Psoas muscle (tissue), 8 donors: ENCODE measurements around the gene E2F3. TPM values are rescaled to one million over a fixed set of nuclear protein-coding genes. Genes with fewer than 3 reads are reported as not detected.

Source experiments
- ATAC-seq, 4 donors: fragments of 200-7000 bp; cut with Tn5 transposase; one replicate each; pipeline ENCODE4 v1.9.1; 2020; ENCODE audit warnings: moderate library complexity in 3 of 4, mild to moderate bottlenecking in 2 of 4
- DNase-seq, 2 donors: peaks; one replicate each; pipeline ENCODE4 v3.0.0-alpha.2; 2020
- H3K27ac ChIP-seq: fragments of 200-600 bp; one replicate; pipeline ENCODE4 v1.8.0; 2022
- H3K27me3 ChIP-seq, 3 donors: fragments of 200-600 bp in 1 of 3; one replicate each; pipeline versions ENCODE4 v1.6.1 to v1.8.0; 2013 to 2022; ENCODE audit warnings: low read length in 2 of 3, mild to moderate bottlenecking in 2 of 3, moderate library complexity in 1 of 3; ENCODE audit not compliant: insufficient read depth in 3 of 3
- H3K36me3 ChIP-seq, 2 donors: fragments of 200-600 bp in 1 of 2; one replicate each; pipeline versions ENCODE4 v1.6.1 to v1.8.0; 2013 to 2022; ENCODE audit warnings: low read depth in 1 of 2, mild to moderate bottlenecking in 1 of 2, moderate library complexity in 1 of 2; ENCODE audit not compliant: insufficient read depth in 1 of 2
- H3K4me1 ChIP-seq: fragments of 200-600 bp; one replicate; pipeline ENCODE4 v1.8.0; 2022
- H3K4me3 ChIP-seq: fragments of 200-600 bp; one replicate; pipeline ENCODE4 v1.8.0; 2022; ENCODE audit warnings: mild to moderate bottlenecking
- H3K9me3 ChIP-seq: fragments of 200-600 bp; one replicate; pipeline ENCODE4 v1.8.0; 2022
- WGBS, 3 donors: extraction: QIAGEN DNeasy Blood & Tissue Kit; methylation state at CpG; one replicate each; pipeline versions ENCODE4 v1.1.6 to v1.1.7; 2013; 5-methylcytosine and 5-hydroxymethylcytosine counted together
- intact Hi-C, 2 donors: fragments of 100-400 bp; cut with DNase I; formaldehyde crosslinking; loops; one replicate each; pipeline versions ENCODE4 v1.11.0 to v1.14.2; 2022
- polyA plus RNA-seq, 3 donors: library from polyadenylated mRNA; stranded (reverse); fragments of 200-250 nt; gene quantifications; one replicate each; pipeline ENCODE4 v1.2.3, GENCODE V29; 2013
- total RNA-seq, 4 donors: library from RNA; stranded (reverse); fragmentation: NEBNext Ultra II Directional in 2 of 4; extraction: Animal tissue kit (Norgen Biotek cat#: 25700) in 2 of 4; gene quantifications; one replicate each; pipeline versions ENCODE4 v1.2.1 to v1.2.4, GENCODE V29; 2021 to 2023
- TF ChIP-seq, protein P1 (sequence below): fragments of 200-600 bp; IDR thresholded peaks from one replicate; pipeline ENCODE4 v1.8.0; 2022; ENCODE audit warnings: antibody characterized with exemption
- donor health status: healthy with polysubstance abuse.
- donor health status: DM: no; HTN: no; CAD: no; lungs with moderate emphysema.
- donor health status: Bipolar disorder and iron deficiency.
- donor health status: healthy.
- donor health status: DM: yes; HTN: yes; CAD: no.
- donor health status: DM: no; HTN: no; CAD: no.
- donor health status: DM: no; HTN: no; CAD: no.
- donor health status: DM: yes; HTN: yes; CAD: no.

E2F3 gene
- total and polyA plus RNA-seq, 7 donors, result 4.8 to 16.8 (median 15.3) TPM

DNA sequence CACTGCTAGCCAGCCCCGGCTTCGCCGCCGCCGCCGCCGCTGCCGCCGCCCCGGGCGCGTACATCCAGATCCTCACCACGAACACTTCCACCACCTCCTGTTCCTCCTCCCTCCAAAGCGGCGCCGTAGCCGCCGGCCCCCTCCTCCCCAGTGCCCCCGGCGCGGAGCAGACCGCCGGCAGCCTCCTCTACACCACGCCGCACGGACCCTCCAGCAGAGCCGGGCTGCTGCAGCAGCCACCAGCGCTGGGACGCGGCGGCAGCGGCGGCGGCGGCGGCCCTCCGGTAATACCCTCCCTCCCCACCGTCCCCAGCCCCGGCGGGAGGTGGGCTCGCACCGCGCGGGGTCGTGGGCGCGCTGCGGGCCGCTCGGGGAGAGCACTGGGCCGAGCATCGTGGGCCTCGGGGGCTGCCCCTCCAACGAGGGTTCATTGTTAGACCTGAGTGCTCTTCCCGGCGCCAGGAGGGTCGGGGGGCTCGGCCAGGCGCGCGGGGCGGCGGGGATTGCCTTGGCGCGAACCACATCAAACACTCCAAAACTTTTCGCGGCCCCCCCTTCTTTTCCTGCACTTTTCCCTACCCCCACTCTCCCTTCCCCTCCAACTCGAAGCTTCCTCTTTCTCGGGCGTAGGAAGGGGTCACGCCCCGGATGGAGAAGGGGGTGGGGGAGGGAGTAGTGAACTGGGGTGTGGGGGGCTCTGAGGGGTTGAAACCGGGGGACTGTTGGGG lies 827 bp downstream of the E2F3 start:
- intact Hi-C loops, result loop anchor here (5.0 kb wide), 2 partner anchors 110 to 130 kb away; partner anchors contain the start of gene CDKAL1 (in 2 of the 2)
- H3K4me1 ChIP-seq, result peaks cover 9% of the 10 kb centered on the region
- H3K9me3 ChIP-seq, result no peaks in the 10 kb centered on the region
- TF ChIP-seq, protein P1, sequence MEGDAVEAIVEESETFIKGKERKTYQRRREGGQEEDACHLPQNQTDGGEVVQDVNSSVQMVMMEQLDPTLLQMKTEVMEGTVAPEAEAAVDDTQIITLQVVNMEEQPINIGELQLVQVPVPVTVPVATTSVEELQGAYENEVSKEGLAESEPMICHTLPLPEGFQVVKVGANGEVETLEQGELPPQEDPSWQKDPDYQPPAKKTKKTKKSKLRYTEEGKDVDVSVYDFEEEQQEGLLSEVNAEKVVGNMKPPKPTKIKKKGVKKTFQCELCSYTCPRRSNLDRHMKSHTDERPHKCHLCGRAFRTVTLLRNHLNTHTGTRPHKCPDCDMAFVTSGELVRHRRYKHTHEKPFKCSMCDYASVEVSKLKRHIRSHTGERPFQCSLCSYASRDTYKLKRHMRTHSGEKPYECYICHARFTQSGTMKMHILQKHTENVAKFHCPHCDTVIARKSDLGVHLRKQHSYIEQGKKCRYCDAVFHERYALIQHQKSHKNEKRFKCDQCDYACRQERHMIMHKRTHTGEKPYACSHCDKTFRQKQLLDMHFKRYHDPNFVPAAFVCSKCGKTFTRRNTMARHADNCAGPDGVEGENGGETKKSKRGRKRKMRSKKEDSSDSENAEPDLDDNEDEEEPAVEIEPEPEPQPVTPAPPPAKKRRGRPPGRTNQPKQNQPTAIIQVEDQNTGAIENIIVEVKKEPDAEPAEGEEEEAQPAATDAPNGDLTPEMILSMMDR, result no peak
- H3K27me3 ChIP-seq, result no peaks in the 10 kb centered on the region
- 1% methylated on average over 21 to 73 of the region's 73 CpGs for WGBS, 3 donors
- H3K4me3 ChIP-seq, result peak overlapping the region; percentile 84
- peak overlapping the region; percentile 87 for H3K27ac ChIP-seq
- H3K36me3 ChIP-seq, result peaks cover 0 to 8% of the 10 kb centered on the region in 2 donors
- no peak for ATAC-seq
- peak; percentile 40 to 65 for DNase-seq

DNA sequence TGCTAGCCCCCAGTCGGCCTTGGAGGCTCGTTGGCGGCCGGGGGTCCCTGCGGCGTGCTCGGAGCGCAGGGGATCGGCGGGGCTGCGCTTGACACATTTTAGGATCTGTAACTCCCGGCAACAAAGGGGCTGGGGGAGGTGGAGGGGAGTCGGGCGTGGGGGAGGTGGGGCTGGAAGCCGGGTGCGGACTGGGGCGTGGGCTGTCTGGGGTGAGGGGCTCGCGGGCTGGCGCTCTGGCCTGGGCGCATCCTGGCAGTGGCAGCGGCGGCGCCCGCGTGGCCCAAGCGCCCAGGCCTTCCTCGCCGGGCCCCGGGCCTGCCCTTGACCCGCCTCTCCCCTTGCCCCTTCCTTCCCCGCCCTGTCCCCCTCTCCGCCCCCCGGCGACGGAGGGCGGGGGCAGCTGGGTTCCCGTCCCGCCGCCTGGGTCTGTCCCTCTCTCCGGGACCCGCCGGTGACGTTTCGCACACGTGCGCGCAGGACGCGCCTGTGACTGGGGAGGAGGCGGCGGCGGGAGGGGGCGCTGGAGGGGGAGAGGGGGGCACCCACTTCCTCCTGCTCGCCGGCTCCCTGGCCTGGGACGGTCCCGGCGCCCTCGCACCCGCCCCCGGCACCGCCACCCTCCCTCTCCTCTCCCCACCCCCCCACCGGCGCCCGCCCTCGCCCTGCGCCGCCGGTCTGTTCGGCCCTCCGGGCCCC lies 1.5 kb downstream of the E2F3 start:
- TF ChIP-seq, protein P1, result no peak
- WGBS, 3 donors, result 0 to 1% (median 1%) methylated on average over 19 to 69 of the region's 72 CpGs

DNA sequence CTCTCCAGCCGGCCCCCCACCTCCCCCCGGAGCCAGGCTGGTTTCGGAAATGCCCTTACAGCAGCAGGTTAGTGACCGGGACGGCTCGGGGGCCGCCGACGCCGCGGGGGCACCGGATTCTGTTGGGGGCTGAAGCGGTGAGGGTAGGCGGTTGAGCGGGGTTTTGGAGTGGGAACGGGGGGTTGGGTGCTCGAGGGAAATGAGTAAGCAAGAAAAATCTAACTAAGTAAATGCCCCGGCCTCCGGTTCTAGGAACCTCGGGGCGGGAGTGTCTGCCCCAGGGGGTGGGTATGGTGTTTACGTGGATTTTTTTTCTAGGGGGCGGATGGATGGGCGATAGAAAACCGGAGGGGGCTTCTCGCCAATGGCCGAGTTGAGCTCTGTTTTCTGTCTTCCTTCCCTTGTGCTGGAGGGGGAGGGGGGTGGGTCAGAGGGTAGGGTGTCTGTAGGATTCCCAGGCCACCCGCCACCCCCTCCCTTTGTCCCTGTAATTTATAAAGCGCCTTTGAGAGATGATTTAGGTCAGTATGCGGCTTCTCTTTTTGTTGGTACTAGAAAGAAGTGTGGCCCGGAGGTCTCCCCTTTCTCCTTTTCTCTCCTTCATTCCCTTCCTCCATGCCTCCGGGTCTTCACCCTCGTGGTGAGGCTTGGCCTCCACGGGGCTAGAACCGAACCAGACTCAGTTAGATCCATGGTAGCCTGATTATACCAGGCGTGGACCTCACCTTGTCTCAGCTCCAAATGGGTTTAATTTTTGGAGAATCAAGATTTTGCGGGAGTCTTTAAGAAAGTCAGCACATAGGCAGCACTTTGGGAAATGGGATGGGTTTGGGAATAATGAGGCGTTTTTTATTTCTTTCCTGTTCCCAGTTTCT lies 2.3 kb downstream of the E2F3 start:
- TF ChIP-seq, protein P1, result no peak
- ATAC-seq (no peak), DNase-seq (peak in 1 of 2 donors; percentile 21)
- peaks cover 0 to 8% of the 10 kb centered on the region in 2 donors for H3K36me3 ChIP-seq
- H3K4me1 ChIP-seq, result peaks cover 13% of the 10 kb centered on the region
- no peaks in the 10 kb centered on the region for H3K9me3 ChIP-seq
- H3K27ac ChIP-seq, result peak overlapping the region; percentile 87
- H3K4me3 ChIP-seq, result peak overlapping the region; percentile 84
- intact Hi-C loops, result loop anchor here (5.0 kb wide), 2 partner anchors 112 to 128 kb away; partner anchors contain the start of gene CDKAL1 (in 2 of the 2)
- H3K27me3 ChIP-seq, result no peaks in the 10 kb centered on the region
- WGBS, 3 donors, result 1 to 3% (median 1%) methylated on average over 29 to 38 of the region's 38 CpGs

More for the DNA sequence above, 1.5 kb downstream of the E2F3 start:
- Histone ChIP-seq H3K4me1 (peaks cover 9% of the 10 kb centered on the region), H3K4me3 (peak overlapping the region; percentile 84), H3K27me3 (no peaks in the 10 kb centered on the region), H3K36me3 (peaks cover 0 to 8% of the 10 kb centered on the region in 2 donors), H3K27ac (peak overlapping the region; percentile 87), H3K9me3 (no peaks in the 10 kb centered on the region)
- DNase-seq (peak; percentile 89 to 94), ATAC-seq (peak; percentile 67 to 73 (median 70))
- intact Hi-C loops, result loop anchor here (5.0 kb wide), 2 partner anchors 111 to 129 kb away; partner anchors contain the start of gene CDKAL1 (in 2 of the 2)

DNA sequence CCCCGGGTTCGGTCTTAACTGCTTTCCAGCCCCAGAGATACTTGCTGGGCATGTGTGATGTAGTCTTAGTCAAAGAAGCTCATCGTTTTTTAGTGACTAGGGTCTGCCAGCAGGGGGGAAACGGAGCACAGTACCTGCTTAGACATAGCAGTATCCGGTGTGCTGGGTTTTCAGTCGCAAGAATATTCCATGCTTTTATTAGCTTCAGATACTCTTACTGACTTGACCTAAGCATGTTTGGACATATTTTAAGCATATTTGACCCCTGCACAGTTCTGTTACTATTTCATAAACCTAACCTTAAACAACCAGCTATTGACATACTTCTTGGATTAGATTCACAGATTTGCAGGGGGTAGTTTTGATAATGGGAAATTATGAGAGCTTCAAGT lies 3.0 kb downstream of the E2F3 start:
- H3K27ac ChIP-seq, result peak overlapping the region; percentile 87
- TF ChIP-seq, protein P1, result peak; percentile 38
- ATAC-seq (no peak), DNase-seq (no peak)
- H3K36me3 ChIP-seq, result peaks cover 0 to 8% of the 10 kb centered on the region in 2 donors
- no peaks in the 10 kb centered on the region for H3K9me3 ChIP-seq
- 0 to 3% (median 0%) methylated on average over 6 of the region's 6 CpGs for whole genome bisulfite sequencing, 3 donors
- intact Hi-C loops, result loop anchor here (5.0 kb wide), 2 partner anchors 112 to 128 kb away; partner anchors contain the start of gene CDKAL1 (in 2 of the 2)
- peak overlapping the region; percentile 84 for H3K4me3 ChIP-seq
- H3K4me1 ChIP-seq, result peaks cover 19% of the 10 kb centered on the region
- H3K27me3 ChIP-seq, result no peaks in the 10 kb centered on the region
